ENCODE measurements around the gene ZNF488. TPM values are rescaled to one million over a fixed set of nuclear protein-coding genes. Genes with fewer than 3 reads are reported as not detected.

Gene ZNF488
- total RNA-seq (under 0.01 TPM in 1 of 2 replicates, not detected in the other), polyA plus RNA-seq (0.07 TPM in 2 replicates), polyA minus RNA-seq (ENCODE audit: low replicate concordance) (not detected in 2 replicates)
- 0.06 TPM in 1 of 2 replicates, not detected in the other for polyA plus RNA-seq (2012)

- no peaks in the 10 kb centered on the region for H3K79me2 ChIP-seq (ENCODE audit: control insufficient read depth, insufficient read depth, low read length)
- H3K27ac ChIP-seq (ENCODE audit: insufficient read depth, low read length): peak within 1 kb of the TSS; percentile 43
- DNase-seq (ENCODE audit: low read depth in 2 of 2): peak; percentile 70 to 72
- H3K4me1 ChIP-seq (ENCODE audit: control insufficient read depth, extremely low read depth, insufficient read depth, low read length): no peaks in the 10 kb centered on the region
- H3K4me2 ChIP-seq (ENCODE audit: extremely low read depth, insufficient read depth, low read length): peak within 1 kb of the TSS; percentile 85
- peak within 1 kb of the TSS; percentile 82 for H2AFZ ChIP-seq (ENCODE audit: low read length)
- peaks cover 26% of the 10 kb centered on the region for H3K27me3 ChIP-seq (ENCODE audit: control insufficient read depth, insufficient read depth, low read length)
- no peaks in the 10 kb centered on the region for H3K9me3 ChIP-seq (ENCODE audit: control insufficient read depth, insufficient read depth, low read depth, low read length)
- peak within 1 kb of the TSS; percentile 72 for H3K9ac ChIP-seq (ENCODE audit: insufficient read depth, low read length)
- no peaks in the 10 kb centered on the region for H3K36me3 ChIP-seq (ENCODE audit: control insufficient read depth, insufficient read depth, low read length)
- H3K4me3 ChIP-seq (replicated peaks in 1 of 4; ENCODE audit: control extremely low read depth in 1 of 4, insufficient read depth in 1 of 4, low read depth in 3 of 4, low read length in 4 of 4): peak within 1 kb of the TSS; percentile 67 to 78 (median 70)
- H4K20me1 ChIP-seq (ENCODE audit: control insufficient read depth, extremely low read depth, insufficient read depth, low read length): no peaks in the 10 kb centered on the region
- no peak for TF ChIP-seq CTCF (conservative IDR thresholded peaks at IDR 0.05 in 1 of 2, IDR thresholded peaks at IDR 0.05 in 1 of 2; ENCODE audit: low read depth in 1 of 2, low read length in 2 of 2)
- no peak for TF ChIP-seq EZH2 (IDR thresholded peaks at IDR 0.05; ENCODE audit: low read length, missing control alignments)
Measured at GRCh38 chr10:47384148-47384921, at the start of gene ZNF488. TSS of gene ZNF488 (minus strand) at chr10:47384293. CDS start at chr10:47368829, 15,464 bp downstream.

GRCh38 chr10:47425813-47426419, 41.8 kb upstream of the ZNF488 start:
- Histone ChIP-seq H3K9me3 (ENCODE audit: control insufficient read depth, insufficient read depth, low read depth, low read length) (no peaks in the 10 kb centered on the region), H3K27ac (ENCODE audit: insufficient read depth, low read length) (no peak overlapping the region), H3K9ac (ENCODE audit: insufficient read depth, low read length) (no peak overlapping the region), H3K4me3 (replicated peaks in 1 of 4; ENCODE audit: control extremely low read depth in 1 of 4, insufficient read depth in 1 of 4, low read depth in 3 of 4, low read length in 4 of 4) (no peak overlapping the region), H3K36me3 (ENCODE audit: control insufficient read depth, insufficient read depth, low read length) (no peaks in the 10 kb centered on the region), H3K79me2 (ENCODE audit: control insufficient read depth, insufficient read depth, low read length) (no peaks in the 10 kb centered on the region), H2AFZ (ENCODE audit: low read length) (no peak overlapping the region), H3K4me1 (ENCODE audit: control insufficient read depth, extremely low read depth, insufficient read depth, low read length) (no peaks in the 10 kb centered on the region), H3K4me2 (ENCODE audit: extremely low read depth, insufficient read depth, low read length) (no peak overlapping the region), H3K27me3 (ENCODE audit: control insufficient read depth, insufficient read depth, low read length) (peaks cover 2% of the 10 kb centered on the region), H4K20me1 (ENCODE audit: control insufficient read depth, extremely low read depth, insufficient read depth, low read length) (no peaks in the 10 kb centered on the region)
- TF ChIP-seq EZH2 (IDR thresholded peaks at IDR 0.05; ENCODE audit: low read length, missing control alignments): no peak
- TF ChIP-seq CTCF (conservative IDR thresholded peaks at IDR 0.05 in 1 of 2, IDR thresholded peaks at IDR 0.05 in 1 of 2; ENCODE audit: low read depth in 1 of 2, low read length in 2 of 2): no peak
- no peak for DNase-seq (ENCODE audit: low read depth in 2 of 2)

- Histone ChIP-seq H3K4me2 (ENCODE audit: extremely low read depth, insufficient read depth, low read length) (no peak overlapping the region), H3K4me1 (ENCODE audit: control insufficient read depth, extremely low read depth, insufficient read depth, low read length) (no peaks in the 10 kb centered on the region), H3K9ac (ENCODE audit: insufficient read depth, low read length) (no peak overlapping the region), H3K27ac (ENCODE audit: insufficient read depth, low read length) (no peak overlapping the region), H2AFZ (ENCODE audit: low read length) (no peak overlapping the region), H3K36me3 (ENCODE audit: control insufficient read depth, insufficient read depth, low read length) (no peaks in the 10 kb centered on the region), H3K9me3 (ENCODE audit: control insufficient read depth, insufficient read depth, low read depth, low read length) (no peaks in the 10 kb centered on the region), H4K20me1 (ENCODE audit: control insufficient read depth, extremely low read depth, insufficient read depth, low read length) (no peaks in the 10 kb centered on the region), H3K79me2 (ENCODE audit: control insufficient read depth, insufficient read depth, low read length) (no peaks in the 10 kb centered on the region), H3K4me3 (replicated peaks in 1 of 4; ENCODE audit: control extremely low read depth in 1 of 4, insufficient read depth in 1 of 4, low read depth in 3 of 4, low read length in 4 of 4) (no peak overlapping the region), H3K27me3 (ENCODE audit: control insufficient read depth, insufficient read depth, low read length) (peaks cover 2% of the 10 kb centered on the region)
- DNase-seq (ENCODE audit: low read depth in 2 of 2): no peak
- no peak for TF ChIP-seq CTCF (conservative IDR thresholded peaks at IDR 0.05 in 1 of 2, IDR thresholded peaks at IDR 0.05 in 1 of 2; ENCODE audit: low read depth in 1 of 2, low read length in 2 of 2)
Measured at GRCh38 chr10:47424231-47424630, 40.1 kb upstream of the ZNF488 start.
